GM12878 (cell line): Measurements from ENCODE around the gene AKR1A1. TPM values are rescaled to one million over a fixed set of nuclear protein-coding genes. Genes with fewer than 3 reads are reported as not detected.

Source experiments
- BHLHE40 ChIP-seq, 2 experiments: fragments of 450-650 bp in 1 of 2; IDR thresholded peaks; 2 replicates each; pipeline ENCODE4 v1.6.1; 2011 to 2017; ENCODE audit warnings: low read depth in 2 of 2, borderline replicate concordance in 1 of 2, improper control_type of control experiment in 1 of 2, low read length in 1 of 2, mild to moderate bottlenecking in 1 of 2
- CBFB ChIP-seq: IDR thresholded peaks from 2 replicates; pipeline ENCODE4 v1.6.1; 2016; ENCODE audit warnings: antibody characterized with exemption, low read depth
- E2F4 ChIP-seq: IDR thresholded peaks from 2 replicates; pipeline ENCODE4 v1.6.1; 2012; ENCODE audit warnings: low read depth, low read length, improper control_type of control experiment
- EZH2 ChIP-seq: IDR thresholded peaks from 2 replicates; pipeline ENCODE4 v1.6.1; 2012; ENCODE audit warnings: low read depth, mild to moderate bottlenecking, control low read depth, inconsistent platforms, low read length, borderline replicate concordance; ENCODE audit not compliant: control insufficient read depth
- JUNB ChIP-seq: IDR thresholded peaks from 2 replicates; pipeline ENCODE4 v1.6.1; 2016; ENCODE audit warnings: antibody characterized with exemption, mild to moderate bottlenecking
- MAX ChIP-seq: IDR thresholded peaks from 2 replicates; pipeline ENCODE4 v1.6.1; 2012; ENCODE audit warnings: low read depth, low read length, improper control_type of control experiment
- MYC ChIP-seq: IDR thresholded peaks from 2 replicates; pipeline ENCODE4 v1.6.1; 2011; ENCODE audit warnings: mild to moderate bottlenecking, low read length, moderate library complexity, inconsistent platforms; ENCODE audit not compliant: insufficient read depth, insufficient replicate concordance, insufficient read length, severe bottlenecking
- NKRF ChIP-seq: fragments of 450-650 bp; conservative IDR thresholded peaks from 2 replicates; pipeline ENCODE4 v1.6.1; 2017; ENCODE audit warnings: mild to moderate bottlenecking, moderate library complexity
- POU2F2 ChIP-seq: IDR thresholded peaks from 3 replicates; pipeline ENCODE4 v1.6.1; 2011; ENCODE audit warnings: low read depth, mild to moderate bottlenecking, low read length, borderline replicate concordance
- PRDM15 ChIP-seq: fragments of 450-650 bp; formaldehyde crosslinking; IDR thresholded peaks from 2 replicates; pipeline ENCODE4 v1.4.0; 2020; ENCODE audit warnings: mild to moderate bottlenecking, moderate library complexity
- RUNX3 ChIP-seq: IDR thresholded peaks from 2 replicates; pipeline ENCODE4 v1.6.1; 2012; ENCODE audit warnings: low read length, inconsistent platforms
- SPI1 ChIP-seq: IDR thresholded peaks from 2 replicates; pipeline ENCODE4 v1.6.1; 2011; ENCODE audit warnings: low read depth, mild to moderate bottlenecking, low read length, moderate library complexity, borderline replicate concordance; ENCODE audit not compliant: insufficient read depth
- TAF1 ChIP-seq: IDR thresholded peaks from 2 replicates; pipeline ENCODE4 v1.6.1; 2011; ENCODE audit warnings: mild to moderate bottlenecking, low read depth, low read length, borderline replicate concordance
- TARDBP ChIP-seq: IDR thresholded peaks from 2 replicates; pipeline ENCODE4 v1.6.1; 2016; ENCODE audit warnings: borderline replicate concordance
- TBL1XR1 ChIP-seq: IDR thresholded peaks from 2 replicates; pipeline ENCODE4 v1.6.1; 2012; ENCODE audit warnings: low read depth, low read length, improper control_type of control experiment
- TCF12 ChIP-seq: IDR thresholded peaks from 2 replicates; pipeline ENCODE4 v1.6.1; 2011; ENCODE audit warnings: low read depth, mild to moderate bottlenecking, low read length
- ZBED1 ChIP-seq: IDR thresholded peaks from 2 replicates; pipeline ENCODE4 v1.6.1; 2016; ENCODE audit warnings: borderline replicate concordance
- ZBTB40 ChIP-seq: fragments of 450-650 bp; IDR thresholded peaks from 2 replicates; pipeline ENCODE4 v1.6.1; 2016; ENCODE audit warnings: mild to moderate bottlenecking, moderate library complexity, borderline replicate concordance
- ZSCAN29 ChIP-seq: fragments of 450-650 bp; IDR thresholded peaks from 2 replicates; pipeline ENCODE4 v1.6.1; 2017; ENCODE audit warnings: mild to moderate bottlenecking, moderate library complexity
- polyA plus RNA-seq, 11 experiments: library from polyadenylated mRNA; depleted of rRNA in 4 of 11; unstranded in 6 of 11; stranded (reverse) in 5 of 11; fragments of >200 nt; fragmentation: Nextera tagmentation in 4 of 11; fragmentation: Illumina TruSeq in 1 of 11; extraction: Ambion mirVana in 4 of 11; extraction: Trizol in 1 of 11; gene quantifications; 1 replicate in 1 of 11; 2 replicates in 10 of 11; pipeline versions ENCODE4 v1.2.1 to v1.2.3, GENCODE V29; 2011 to 2016; ENCODE audit warnings: inconsistent platforms in 2 of 11, missing spikeins in 2 of 11, low read depth in 1 of 11
- total RNA-seq, 4 experiments: library from RNA; depleted of rRNA in 3 of 4; stranded (reverse); fragments of >200 nt in 3 of 4; fragmentation: Illumina TruSeq in 1 of 4; extraction: Trizol in 1 of 4; gene quantifications; 2 replicates each; pipeline versions ENCODE4 v1.2.1 to v1.2.3, GENCODE V29; 2013 to 2021

The AKR1A1 gene
- total and polyA plus RNA-seq, 10 of the 15 experiments (the other 5 are each of a cell fraction or from before 2014, with no cell fraction given), result 187 to 335 (median 241) TPM

GRCh38 chr1:45545019-45545493 lies 5.6 kb upstream of the AKR1A1 start (continued):
- TF ChIP-seq ZBTB40 (no peak), TAF1 (0 out of 2 replicates have a peak, but pooled peaks have one; percentile 10), TCF12 (peak; percentile 40; the same call in 1 of the 2 replicates), TARDBP (no peak), ZSCAN29 (no peak), EZH2 (no peak), ZBED1 (peak; percentile 90; the same call in 1 of the 2 replicates), SPI1 (no peak), TBL1XR1 (peak; percentile 24; the same call in 1 of the 2 replicates), JUNB (peak; percentile 97), BHLHE40 (IDR thresholded peaks at IDR 0.05; ENCODE audit: borderline replicate concordance in 1 of 2, low read depth in 2 of 2, low read length in 1 of 2) (peak; percentile 45 to 75), PRDM15 (no peak), NKRF (no peak), E2F4 (no peak), POU2F2 (peak; percentile 68; the same call in 1 of the 3 replicates), CBFB (no peak; the same call in 1 of the 2 replicates), MAX (no peak), MYC (no peak), RUNX3 (peak; percentile 93)
